ENCODE measurements around the gene CXXC5.

Gene CXXC5

DNA sequence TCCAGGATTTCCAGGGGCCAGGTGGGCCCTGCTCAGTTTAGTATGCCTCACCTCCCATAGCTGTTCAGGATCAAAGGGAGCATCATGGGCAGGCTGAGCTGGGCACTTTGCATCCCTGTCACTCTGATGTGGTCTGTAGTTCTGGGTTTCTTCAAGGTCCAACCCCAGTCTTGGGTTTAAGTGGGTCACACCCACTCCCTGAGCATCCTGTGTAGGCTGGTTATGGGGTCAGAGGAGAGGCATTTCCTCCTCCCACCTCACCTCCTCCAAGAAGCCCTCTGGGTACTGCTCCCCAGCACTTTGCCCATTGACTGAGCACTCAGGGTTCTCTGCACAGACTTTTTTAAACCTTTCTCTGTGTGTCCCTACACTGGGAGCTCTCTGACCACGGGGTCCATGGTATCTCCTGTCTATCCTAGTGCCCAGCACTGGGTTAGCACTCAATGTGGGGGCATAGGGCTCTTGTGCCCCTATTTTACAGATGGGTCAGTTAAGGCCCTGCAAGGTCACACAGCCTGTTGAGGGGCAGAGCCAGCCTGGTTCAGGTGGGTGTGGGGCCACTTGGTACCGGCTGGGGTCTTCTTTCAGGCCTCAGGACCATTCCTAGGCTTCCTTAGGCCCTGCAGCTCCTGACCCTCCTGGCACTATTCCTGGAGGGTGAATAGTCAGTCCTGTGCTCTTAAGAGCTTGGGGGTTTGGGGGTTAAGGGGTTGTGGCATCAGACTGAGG lies 19.0 kb downstream of the CXXC5 start:
- FAIRE-seq = no peak

DNA sequence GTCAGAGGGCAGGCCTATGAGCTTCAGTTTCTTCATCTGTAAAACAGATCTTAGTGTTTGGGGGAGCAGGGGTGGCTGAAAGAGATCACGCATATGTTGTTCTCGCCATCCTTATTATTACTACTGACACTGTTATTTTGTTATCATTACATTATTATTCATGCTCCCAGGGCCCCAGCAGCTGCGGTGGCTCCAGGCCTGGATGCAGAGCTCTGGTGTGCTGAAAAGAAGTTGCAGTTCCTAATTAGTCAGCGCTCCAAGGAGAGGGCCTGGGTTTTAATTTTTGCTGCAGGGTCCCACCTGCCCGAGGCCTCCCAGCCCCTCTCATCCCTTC lies 19.5 kb downstream of the CXXC5 start:
- FAIRE-seq = no peak

DNA sequence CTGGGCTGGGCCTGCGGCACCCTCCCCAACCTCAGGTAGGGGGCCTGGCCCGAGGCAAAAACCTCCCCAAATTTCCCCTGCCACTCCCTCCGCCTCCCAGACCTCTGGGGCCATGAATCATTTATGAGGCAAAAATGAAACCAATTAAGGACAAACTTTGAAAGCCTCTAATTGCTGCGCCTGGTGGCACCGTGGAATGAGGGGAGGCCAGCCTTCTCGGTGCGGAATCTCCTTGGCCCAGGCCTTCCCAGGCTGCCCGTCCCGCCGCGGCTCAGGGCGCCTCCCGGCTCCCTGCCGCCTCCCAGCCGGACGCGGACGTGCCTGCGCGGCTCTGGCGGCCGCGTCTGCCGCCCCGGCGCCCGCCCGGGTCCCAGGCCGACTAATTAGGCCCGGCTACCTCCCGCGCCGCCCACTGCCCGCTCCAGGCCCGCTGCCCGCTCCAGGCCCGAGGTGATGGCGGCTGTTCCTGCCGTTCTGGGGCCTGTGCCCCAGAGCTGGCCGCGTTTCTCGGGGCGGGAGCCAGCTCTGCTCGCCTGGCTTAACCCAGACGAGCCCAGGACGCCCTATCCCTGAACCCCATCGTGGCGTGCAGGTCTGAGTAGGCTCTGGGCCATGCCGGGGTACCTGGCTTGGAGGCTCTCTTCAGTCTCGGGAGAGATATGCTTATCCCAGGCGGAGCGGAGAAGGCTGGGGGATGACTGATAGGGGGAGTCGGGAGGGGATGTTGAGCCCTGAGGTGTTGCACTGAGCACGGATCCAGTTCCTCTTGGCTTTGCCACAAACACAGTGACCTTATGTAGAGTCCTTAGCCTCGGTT lies 20.1 kb downstream of the CXXC5 start:
- no peak for FAIRE-seq

DNA sequence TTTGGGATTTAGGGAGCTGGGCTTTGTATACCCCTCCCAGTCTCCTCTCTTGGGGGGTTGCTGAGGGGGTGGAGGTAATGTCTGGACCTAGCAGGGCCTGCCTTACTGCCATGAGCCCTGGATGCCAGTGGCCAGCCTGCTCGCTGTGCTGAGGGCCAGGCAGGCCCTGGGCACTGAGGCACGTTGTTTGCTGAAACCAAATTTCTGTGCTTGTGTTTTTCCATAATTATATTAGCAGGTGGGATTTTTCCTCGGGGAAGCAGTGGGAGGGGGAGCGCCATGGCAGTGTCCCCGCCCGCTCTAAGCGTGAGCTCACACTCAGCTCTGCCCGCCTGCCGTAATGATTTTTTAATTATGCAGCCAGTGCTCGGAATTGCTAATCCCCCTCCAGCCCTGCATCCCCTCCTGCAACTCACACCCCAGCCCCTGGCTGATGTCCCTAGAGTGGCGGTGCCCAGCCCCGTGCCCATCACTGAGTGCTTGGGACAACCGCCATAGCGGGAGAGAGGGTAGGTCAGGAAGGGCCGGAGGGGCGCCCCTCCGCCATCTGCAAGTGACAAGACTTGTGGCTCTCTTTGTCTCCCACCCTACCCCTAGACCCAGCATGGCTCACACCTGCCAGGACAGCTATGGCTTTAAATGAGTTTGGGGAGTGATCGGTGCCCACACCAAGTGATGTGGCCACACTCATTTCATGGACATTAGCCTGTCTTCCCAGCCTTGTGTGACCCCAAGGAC lies 20.9 kb downstream of the CXXC5 start:
- FAIRE-seq = no peak

DNA sequence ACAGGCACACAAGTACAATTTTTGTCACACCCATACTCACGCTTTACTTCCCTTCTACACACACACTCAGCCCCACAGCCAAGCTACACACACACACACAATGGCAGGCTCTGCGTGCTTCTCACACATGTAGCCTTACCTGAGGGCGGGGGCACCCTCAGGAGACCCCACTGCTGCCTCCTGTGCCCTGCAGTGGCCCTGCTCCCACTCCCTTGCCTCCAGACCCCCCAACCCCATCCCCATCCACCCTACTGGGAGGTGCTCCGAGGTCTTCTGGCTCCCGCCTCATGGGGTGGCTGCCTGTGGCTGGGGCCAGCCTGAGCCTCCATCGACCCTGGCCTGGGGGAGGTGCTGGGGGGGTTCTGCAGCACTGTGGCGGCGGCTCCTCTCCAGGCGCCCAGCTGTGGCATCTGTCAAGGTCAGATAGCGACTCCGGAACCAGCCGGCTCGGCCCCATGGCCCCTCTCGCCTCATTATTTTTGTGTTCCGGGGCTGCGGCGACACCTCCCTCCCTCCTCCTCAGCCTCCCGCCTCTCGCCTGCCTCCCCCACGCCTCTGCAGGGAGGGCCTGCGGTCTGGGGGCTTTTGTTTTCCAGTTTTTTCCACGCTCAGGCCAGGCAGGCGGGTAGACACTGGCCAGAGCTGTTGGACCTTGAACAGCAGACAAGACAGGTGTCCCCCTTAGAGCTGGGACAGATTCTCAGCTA lies 21.7 kb downstream of the CXXC5 start:
- FAIRE-seq = no peak

DNA sequence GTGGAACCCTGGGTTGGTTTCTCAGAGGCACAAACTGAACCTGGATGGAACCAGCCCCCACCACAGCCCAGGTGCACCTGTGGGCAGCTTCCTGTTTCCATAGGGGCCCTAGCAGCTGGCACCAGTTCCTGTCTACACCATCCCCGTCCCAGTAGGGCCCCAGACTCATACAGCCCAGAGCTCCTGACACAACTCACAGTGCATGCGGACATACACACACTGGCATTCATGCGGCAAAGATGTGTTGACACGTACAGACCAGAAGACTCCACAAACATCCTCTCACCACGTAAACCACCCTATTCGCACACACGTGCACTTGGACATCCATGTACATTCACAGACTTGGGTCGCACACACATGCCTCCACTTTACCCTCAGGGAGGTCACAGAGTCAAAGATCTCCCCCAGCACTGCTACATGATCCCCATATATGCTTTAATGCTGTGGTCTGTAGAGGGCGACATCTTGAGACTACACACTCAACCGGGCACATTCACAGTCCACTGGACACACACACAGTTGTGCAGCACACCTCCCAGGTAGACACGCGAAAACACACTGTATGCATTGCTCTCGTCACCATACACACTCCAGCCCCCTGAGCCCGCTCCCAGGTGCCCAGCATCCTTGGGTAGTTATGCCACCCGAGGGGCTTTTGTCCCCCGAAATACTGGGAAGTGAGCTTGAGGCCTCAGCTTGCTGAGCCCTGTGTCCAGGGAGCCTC lies 22.4 kb downstream of the CXXC5 start:
- FAIRE-seq = no peak

DNA sequence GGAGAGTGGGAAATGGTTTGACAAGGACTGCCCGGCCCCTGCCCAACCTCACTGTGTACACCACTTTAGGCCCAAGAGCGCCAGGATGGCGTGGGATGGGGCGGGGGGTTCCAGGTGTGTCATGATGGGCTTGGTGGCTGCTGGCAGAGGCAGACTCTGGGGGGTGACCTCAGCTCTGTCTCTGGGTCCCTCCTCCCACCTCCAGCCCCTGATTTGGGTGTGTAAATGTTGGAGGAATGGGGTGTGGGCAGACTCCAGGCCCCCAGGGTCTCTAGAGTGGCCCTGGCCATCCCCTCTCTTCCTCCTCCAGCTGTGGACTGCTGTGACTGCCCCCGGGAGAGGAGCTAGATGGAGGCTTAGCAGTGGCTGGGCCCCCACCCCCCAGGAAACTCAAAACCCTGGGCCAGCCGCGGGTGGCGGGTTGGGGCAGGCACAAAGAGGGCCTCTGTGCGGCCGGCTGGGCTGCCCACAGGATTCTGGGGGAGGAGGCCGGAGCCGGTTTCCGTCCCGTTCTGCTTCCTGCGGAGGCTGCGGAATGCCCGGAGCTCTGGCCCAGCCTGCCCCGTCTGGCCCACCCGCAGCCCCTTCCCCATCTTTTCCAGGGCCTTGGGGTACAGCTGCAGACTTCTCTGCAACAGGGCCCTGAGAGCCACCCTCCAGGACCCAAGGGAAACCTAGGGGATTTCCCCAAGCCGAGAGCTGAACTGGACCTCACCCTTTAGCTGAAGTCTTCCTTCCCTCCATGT lies 23.1 kb downstream of the CXXC5 start:
- no peak for FAIRE-seq

DNA sequence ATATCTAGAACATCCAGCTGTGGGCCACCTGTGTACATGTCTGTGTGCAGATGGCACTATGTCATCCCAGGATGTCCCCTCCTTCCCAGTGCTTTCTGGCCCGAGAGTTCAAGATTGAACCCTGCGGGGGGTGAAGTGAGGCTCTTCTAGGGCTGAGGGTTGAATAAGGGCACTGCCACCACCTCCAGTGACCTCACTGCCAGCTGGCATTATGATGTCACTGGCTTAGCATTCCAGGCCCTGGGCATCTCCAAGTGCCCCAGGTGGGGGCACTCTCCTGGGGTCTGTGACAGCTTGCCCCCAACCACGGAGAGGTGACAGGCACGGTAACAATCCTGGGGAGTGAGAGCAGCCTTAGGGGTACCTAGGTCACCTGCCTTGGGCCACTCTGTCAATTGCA lies 27.1 kb downstream of the CXXC5 start:
- no peak for FAIRE-seq

DNA sequence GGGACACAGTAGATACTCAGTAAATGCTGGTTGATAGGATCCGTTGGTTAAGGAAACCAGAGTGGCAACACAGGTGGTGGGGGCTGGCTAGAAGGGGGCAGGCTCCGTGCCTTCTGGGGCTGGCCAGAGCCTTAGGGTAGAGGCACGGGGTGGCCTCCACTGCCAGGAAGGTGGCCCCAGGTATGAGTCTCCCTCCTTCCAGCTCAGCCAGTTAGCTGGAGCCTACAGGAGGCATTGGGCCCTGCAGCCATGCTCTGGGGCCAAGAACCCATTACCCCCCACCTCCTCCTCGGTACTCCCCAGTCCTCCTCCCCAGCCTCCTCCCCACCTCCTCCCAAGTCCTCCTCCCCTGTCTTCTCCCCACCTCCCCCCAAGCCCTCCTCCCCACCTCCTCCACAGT lies 27.7 kb downstream of the CXXC5 start:
- FAIRE-seq = no peak

DNA sequence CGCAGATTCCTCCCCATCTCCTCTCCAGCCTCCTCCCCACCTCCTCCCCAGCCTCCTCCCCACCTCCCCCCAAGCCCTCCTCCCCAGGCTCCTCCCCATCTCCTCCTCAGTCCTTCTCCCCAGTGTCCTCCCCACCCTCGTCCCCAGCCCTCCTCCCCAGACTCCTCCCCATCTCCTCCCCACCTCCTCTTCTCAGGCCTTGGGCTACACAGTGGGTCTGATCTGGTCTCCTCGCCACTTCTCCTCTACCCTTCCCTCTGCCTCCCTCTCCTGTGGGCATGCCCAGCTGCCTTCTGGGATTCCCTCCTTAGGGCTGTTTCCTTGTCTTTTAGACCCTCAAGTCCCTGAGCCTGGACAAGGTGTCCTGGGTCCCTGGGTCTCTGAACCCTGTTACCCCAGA lies 28.3 kb downstream of the CXXC5 start:
- no peak for FAIRE-seq

DNA sequence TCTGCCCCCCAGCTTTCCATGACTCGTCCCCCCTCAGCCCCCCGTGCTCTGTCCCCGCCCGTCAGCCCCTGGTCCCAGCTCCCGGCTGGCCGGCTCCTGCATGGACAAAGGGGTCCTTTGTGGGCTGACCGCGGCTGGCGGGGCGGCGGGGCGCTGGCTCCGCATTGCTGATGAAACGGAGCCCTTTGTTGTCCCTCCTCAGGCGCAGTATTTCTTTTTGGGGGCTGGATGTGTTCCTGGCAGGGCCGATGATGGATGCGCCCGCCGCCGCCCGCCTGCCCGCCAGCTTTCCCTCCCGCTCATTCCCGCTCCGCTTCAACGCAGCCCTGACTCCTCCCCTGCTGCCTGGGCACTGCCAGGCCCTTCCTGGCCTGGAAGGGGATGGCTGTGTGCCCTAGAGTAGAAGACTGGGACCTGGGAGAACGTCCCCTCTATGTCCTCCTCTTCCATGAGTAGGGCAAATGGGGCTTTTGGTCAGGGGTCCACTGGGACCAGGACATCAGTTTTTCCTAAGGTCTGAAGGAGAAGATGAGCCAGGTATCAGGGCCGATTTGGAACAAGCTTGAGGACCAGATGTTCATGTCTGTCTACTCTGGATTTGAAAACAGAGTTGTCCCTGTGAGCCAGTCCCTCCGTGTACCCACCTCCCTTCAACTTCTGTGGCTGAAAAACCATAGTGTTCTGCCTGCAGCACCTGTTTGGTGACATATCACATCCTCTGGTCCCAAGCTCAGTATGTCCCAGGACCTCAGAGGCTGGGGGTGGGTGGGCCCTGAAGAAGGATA lies 29.0 kb downstream of the CXXC5 start:
- FAIRE-seq = no peak

DNA sequence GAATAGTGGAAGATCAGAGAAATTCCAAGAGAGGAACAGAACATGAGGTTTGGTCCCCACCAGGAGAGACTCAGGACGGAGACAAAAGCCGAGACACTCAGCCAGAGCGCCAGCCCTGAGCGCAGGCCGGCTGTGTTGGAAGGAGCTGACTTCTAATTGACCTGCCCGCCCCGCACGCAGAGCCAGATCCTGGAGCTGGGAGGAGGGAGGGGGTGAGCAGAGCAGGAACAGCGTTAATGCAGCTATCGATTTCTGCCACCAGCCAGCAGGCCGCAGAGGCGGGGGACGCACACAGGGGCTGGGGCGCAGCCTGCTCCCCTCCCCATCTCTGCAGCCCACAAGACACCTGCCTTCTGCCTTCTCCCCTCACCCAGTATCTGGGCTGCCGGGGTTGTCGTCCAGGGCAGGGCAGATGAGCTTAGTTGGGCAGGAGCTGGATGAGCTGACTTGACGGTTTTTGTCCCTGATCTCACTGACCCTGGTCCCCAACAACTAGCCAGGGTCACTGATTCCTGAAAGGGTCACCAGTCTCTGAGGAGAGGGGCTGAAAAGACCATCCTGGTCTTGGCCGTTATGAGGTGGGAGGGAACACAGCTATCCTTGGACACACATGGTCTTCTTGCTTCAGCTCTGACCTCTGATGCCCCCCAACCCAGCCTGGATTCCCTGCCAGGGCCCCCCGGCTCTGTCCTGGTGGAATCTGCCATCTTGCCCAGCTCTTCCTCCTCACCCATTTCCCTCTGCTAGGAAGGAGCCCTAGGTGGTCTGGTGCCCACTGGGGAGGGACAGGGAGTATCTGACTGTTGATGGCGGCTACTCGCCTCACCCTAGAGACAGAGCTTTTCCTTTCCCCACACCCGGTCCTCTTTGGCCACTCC lies 29.8 kb downstream of the CXXC5 start:
- no peak for FAIRE-seq

DNA sequence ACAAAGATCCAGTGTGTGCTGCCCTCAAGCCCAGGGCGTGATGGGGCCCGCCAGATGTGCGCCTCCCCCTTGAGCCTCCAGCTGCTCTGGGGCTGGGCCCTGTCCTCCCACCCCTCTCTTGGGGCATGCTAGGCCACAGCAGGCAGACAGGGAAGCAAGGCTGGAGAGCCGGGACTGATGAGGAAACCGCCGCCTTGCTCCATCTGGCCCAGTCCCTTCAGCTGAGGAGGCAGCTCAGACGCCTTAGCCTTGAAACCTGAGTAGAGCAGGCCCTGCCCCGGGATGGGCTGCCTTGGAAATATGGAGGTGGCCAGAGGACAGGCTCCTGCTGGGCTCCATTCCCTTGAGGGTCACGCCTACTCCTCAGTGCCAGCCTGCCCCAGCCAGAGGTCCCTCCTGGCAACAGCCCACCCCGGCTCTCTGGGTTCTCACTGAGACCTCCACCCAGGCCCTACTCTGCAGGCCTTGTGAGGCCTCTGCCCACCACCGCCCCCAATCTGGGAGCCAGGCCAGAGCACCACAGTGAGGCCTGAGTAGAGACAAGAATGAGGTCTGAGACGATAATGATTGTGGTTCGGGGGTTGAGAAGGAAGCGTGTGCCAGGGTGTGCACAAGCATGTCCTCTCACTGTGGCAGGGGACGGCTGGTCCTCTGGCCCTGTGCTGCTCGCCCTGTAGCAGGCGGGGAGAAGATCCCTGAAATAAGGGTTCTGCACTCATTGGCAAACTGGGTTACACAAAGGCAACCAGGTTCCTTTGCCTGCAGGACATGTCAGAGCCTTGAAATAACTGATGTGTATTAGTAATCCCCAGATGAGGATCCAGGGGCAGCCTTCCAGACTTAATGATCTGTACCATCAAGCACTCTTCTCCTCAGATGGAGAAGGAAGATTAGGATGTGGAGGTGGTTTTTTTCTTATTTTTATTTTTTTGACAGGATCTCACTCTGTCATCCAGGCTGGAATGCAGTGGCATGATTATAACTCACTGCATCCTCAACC lies 30.9 kb downstream of the CXXC5 start:
- FAIRE-seq = no peak

DNA sequence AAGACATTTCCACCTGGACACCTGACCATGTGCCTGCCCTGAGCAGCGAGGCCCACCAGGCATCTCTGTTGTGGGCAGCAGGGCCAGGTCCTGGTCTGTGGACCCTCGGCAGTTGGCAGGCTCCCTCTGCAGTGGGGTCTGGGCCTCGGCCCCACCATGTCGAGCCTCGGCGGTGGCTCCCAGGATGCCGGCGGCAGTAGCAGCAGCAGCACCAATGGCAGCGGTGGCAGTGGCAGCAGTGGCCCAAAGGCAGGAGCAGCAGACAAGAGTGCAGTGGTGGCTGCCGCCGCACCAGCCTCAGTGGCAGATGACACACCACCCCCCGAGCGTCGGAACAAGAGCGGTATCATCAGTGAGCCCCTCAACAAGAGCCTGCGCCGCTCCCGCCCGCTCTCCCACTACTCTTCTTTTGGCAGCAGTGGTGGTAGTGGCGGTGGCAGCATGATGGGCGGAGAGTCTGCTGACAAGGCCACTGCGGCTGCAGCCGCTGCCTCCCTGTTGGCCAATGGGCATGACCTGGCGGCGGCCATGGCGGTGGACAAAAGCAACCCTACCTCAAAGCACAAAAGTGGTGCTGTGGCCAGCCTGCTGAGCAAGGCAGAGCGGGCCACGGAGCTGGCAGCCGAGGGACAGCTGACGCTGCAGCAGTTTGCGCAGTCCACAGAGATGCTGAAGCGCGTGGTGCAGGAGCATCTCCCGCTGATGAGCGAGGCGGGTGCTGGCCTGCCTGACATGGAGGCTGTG lies 32.4 kb downstream of the CXXC5 start:
- FAIRE-seq = no peak

DNA sequence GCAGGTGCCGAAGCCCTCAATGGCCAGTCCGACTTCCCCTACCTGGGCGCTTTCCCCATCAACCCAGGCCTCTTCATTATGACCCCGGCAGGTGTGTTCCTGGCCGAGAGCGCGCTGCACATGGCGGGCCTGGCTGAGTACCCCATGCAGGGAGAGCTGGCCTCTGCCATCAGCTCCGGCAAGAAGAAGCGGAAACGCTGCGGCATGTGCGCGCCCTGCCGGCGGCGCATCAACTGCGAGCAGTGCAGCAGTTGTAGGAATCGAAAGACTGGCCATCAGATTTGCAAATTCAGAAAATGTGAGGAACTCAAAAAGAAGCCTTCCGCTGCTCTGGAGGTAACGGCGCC lies 32.9 kb downstream of the CXXC5 start:
- FAIRE-seq = no peak

DNA sequence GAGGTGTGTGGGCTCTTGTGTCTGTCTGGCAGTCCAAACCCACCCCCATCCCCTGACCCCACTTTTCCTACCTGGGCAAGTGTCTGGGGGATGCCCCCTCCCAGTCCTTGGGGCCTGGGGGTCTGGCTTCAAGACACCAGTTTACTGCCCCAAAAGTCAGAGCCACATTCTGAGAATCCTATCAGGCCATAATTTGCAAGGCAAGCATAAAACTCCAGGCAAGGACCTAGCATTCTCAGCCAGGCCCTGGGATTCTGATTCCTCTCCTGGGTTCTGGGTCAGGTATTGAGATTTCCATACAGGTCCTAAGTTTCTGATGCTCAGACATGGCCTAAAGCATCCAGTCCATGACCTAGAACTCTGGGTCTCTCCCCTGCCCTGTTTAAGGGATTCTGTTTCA lies 33.3 kb downstream of the CXXC5 start:
- no peak for FAIRE-seq

DNA sequence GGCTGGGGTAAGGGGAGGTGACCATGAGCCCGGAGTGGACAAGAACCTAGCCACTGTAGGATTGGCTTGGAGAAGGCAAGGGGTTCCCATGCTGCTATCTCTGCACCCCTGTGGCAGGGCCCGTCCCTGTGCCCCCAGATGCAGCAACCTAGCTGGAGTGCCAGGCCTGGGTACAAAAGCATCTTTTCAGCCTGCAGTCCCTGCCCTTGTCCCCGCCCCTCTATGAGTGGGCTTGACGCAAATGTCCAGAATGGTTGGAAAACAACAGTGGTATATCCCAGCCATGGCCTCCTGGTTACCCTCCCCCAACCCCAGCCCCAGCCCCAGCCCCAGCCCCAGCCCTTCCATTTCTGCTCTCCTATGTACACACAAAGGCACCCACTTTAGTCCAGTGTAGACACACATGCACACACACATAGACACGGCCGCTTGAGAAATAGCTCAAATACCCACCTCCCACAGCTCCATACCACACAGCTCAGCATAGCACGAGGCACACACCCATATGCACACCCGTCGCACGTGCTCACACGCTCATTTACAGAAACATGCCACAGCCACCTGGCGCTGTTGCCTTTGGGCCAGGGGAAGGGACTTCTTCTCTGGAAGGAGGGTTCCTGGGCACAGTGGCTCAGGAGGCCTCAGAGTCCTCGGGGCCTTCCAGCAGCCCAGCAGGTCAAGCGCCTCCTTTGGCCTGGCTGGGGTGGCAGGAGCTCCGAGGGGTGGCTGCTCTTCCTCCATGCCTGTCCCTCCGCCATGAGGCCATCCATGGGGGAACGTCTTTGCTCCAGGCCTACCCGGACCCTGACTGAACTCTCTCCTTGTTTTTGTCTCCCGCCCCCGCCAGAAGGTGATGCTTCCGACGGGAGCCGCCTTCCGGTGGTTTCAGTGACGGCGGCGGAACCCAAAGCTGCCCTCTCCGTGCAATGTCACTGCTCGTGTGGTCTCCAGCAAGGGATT lies 34.1 kb downstream of the CXXC5 start:
- FAIRE-seq = no peak
